GM18909 (cell line): ENCODE measurements around the gene NPC1.

Experiments
- ATAC-seq: cut with Tn5 transposase; IDR thresholded peaks from one replicate; pipeline ENCODE4 v1.9.1; 2021; ENCODE audit warnings: mild to moderate bottlenecking; ENCODE audit not compliant: unreplicated experiment, poor library complexity

The NPC1 gene

GRCh38 chr18:23612434-23613090 is 26.3 kb upstream of the NPC1 start:
- peak; percentile 59 for ATAC-seq

DNA sequence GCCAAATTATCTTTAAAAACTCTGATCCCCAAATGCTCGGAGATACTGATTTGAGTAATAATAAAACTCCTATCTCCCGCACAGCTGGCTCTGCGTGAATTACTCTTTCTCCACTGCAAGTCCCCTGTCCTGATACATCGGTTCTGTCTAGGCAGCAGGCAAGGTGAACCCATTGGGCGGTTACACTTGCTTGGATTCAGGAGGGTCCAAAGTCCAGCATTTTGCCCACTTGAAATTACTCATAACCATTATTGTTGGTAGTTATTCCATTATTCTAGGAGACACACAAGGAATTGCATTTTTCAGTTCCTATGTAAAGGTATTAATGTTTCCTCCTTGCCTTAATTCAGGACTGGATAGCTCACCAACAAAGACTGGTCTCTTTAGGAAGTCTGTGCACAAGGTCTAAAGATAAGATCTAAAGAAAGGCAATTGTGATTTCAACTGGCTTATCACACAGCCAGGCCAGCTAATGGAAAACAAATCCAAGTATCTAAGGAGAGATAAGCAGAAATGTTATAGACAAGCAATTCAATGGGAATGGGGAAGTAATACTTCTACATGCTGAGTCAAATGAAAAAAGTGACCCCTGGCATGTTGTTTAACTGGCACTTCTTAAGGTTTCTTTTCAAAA is 23.2 kb upstream of the NPC1 start:
- no peak for ATAC-seq

DNA sequence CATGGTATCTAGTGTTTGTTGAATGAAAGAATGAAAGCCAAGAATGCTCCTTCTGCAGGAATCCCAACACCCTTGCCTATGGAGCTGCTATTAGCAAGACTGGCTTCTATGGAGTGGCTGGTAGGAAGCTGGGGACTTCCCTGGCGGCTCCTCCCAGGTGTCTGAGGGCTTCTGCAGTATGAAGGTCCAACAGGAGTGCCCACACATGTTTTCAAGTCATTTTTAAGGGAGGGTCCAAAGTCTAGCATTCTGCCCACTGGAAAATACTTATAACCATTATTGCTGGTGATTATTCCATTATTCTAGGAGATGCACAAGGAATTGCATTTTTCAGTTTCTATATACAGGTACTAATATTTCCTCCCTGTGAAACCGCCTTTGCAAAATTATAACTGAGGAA is 21.9 kb upstream of the NPC1 start:
- ATAC-seq = no peak

GRCh38 chr18:23605941-23606340 is 19.6 kb upstream of the NPC1 start:
- no peak for ATAC-seq

DNA sequence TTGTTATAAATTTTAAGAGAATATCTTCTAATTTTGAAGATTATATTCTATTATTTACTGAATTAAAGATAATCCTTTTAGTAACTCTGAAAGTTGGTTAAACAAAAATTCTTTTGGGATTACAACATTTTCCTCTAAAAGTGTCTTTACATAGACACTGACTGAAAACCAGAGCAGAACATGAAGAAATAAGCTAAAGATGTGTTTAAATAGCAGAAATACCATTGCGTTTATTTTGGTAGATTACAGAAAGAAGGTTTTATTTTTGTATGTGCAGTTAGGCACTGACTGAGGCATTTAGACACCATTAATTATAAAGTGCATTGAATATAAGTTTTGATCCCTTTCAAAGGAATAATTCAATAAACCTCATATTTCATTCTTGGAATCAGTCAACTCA is 13.5 kb upstream of the NPC1 start:
- ATAC-seq = no peak

DNA sequence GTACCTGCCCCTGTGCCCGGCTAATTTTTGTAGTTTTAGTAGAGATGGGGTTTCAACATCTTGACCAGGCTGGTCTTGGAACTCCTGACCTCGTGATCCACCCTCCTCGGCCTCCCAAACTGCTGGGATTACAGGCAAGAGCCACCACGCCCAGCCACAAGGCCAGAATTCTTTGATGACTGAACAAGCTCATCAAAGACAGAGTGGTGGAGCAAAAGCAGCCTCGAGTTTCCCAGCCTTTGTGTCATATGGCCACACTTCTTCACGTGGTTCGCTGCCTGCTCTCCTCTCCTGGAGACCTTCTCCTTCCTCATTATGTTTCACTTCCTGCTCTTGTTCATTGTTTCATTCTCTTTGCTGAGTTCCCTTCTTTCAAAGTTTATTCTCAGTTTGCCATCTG is 9.9 kb upstream of the NPC1 start:
- no peak for ATAC-seq

DNA sequence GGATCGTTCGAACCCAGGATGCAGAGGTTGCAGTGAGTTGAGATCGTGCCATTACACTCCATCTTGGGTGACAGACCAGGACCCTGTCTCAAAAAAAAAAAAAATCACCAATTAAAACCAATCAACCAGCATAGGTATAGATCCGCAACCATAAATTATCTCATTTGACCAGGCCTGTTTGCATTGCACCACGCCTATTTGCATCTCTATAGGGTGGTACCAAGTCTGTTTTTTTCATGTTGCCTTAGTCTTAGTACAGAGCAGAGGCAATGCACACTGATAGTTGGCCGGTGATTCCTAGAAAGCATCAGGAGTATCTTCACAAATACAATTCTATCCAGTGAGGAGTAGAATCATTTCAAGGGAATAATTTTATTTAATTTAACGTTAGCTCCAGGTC is 9.3 kb upstream of the NPC1 start:
- ATAC-seq = no peak

- no peak for ATAC-seq
Measured at GRCh38 chr18:23593720-23594119, 7.4 kb upstream of the NPC1 start.

- ATAC-seq = no peak
Measured at GRCh38 chr18:23592911-23593310, 6.6 kb upstream of the NPC1 start.

DNA sequence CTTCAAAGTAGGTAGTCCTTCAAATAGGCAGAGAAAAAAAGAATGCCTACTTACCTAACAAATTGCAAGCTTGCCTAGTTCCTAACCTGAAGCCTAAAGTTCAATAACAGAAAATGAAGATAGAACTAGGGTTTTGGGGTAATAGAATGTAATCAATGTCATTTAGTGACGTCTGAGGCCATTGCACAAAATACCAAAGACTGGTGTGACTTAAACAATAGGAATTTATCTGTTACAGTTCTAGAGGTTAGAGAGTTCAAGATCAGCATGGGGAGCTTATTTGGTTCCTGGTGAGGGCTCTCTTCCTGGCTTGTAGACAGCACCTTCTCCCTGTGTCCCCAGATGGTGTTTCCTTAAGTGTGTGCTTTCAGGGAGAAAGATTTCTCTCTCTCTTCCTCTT is 4.7 kb upstream of the NPC1 start:
- ATAC-seq = no peak

DNA sequence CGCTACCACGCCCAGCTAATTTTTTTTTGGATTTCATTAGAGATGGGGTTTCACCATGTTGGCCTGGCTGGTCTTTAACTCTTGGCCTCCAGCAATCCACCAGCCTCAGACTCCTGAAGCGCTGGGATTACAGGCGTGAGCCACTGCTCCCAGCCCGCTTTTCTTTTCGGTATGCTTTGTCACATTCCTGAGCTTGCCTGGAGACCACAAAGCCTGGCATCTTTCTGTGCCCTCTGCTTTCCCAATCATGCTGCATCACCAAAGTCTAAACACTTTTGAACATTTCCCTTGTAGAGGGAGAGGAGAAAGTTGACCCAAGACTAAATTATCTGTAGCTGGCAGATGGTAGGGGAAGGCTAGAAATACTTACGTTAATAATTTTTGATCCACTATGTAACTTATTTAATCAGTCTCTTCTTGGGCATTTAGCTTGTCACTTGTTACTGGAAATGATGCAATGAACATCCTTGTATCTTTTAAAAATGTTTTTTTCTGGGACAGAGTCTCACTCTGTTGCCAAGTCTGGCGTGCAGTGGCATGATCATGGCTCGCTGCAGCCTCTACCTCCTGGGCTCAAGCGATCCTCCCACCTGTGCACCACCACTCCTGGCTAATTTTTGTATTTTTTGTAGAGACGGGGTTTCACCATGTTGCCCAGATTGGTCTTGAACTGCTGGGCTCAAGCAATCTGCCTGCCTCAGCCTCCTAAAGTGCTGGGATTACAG is 2.7 kb upstream of the NPC1 start:
- no peak for ATAC-seq

GRCh38 chr18:23587220-23587642 is 925 bp upstream of the NPC1 start:
- ATAC-seq = no peak

GRCh38 chr18:23585897-23586248 is 433 bp downstream of the NPC1 start:
- ATAC-seq = no peak

DNA sequence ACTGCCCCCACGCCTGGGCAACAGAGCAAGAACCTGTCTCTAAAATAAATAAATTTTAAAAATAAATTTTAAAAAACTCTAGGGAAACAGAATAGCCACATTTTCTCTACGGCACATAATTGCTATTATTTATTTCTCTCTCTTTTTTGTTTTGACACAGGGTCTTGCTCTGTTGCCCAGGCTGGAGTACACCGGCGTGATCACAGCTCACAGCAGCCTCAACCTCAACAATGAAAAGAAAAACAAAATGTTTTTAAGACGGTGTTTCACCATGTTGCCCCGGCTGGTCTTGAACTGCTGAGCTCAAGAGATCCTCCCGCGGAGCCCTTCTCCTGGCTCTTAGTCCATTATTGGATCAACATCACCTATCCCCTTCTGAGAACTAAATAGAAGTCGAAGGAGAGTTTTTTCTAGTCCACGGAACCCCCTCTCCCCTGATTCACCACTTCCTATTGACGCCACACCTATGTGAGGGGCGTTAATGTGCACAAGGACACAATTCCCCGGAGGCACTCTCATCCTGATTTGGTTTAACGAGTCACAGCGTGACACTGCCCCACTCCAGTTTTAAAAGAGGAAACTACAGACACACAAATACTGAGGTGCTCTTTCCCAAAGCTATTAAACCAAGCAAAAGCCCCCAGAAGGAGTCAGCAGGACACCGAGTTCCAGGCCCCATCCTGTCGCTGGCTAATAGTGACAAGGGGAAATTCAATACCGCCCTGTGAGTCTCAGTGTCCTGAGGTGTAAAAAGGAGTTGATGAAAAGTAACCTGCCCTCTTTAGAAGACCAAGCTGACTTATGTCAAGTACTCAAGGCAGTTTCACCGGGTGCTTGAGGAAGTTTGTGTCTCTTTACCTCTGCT is 1.1 kb downstream of the NPC1 start:
- ATAC-seq = no peak

DNA sequence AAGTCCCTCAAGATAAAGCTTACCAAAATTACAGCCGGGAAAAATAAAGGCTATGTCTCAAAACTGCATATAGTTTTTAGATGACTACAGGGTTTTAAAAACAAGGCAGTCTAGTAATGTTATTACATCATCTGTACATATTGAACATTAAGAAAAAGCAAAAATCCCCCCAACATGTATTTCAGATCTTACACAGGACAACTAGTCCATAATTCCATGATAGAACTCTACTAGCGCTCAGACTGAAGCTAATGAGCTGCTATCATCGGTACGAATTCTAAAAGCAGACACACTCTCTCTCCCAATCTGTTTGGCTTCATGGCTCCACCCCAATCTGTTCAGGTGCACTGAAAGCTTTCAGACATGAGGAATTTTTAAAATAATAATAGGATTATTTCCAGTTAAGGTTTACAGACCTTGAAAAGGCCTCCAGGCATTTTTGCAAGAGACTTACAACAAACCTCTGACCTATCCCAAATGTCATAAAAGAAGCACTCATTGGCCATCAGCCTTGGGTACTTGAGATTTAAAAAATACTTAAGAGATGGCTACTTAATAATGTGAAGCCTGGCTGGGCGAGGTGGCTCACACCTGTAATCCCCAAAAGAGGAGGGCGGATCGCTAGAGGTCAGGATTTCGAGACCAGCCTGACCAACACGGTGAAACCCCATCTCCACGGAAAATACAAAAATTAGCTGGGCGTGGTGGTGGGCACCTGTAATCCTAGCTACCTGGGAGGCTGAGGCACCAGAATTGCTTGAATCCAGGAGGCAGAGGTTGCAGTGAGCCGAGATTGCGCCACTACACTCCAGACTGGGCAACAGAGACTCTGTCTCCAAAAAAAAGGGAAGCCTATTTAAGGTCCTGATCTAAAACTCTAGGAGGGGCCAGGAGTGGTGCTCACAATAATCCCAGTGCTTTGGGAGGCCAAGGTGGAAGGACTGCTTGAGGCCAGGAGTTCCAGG is 2.0 kb downstream of the NPC1 start:
- ATAC-seq = no peak

DNA sequence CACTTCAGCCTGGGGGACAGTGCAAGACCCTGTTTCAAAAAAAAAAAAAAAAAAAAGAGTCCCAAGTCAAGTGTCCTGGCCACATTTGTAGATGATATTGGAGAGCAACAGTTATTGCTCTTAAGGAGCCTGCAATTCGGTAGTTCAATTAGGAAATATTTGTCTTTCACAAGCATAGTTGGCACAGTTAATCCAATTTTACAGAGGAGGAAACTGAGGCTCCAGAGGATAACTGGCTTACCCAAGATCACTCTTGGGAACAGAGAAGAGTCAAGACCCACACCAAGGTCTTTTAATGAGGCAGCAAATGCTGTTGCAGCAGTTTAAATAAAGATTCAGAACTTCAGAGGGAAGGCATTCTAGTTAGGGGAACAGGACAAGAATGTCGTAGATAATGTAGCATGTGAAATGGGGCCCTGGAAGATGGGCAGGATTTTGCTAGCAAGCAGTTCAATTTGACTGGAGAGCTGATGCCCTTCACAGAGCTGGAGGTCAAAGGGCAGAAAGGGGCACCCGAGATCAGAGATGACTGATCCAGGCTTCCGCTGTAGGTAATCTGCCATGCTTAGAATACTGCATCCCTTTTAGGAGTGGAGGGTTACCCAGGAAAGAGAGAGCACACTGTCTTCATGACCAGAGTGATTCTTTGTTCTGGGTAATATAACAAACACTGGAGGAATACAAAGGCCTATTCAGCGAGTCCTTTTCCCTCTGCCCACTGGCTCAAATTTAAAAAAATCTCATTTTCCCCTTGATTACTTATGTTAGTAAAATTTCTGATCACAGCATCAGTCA is 3.0 kb downstream of the NPC1 start:
- no peak for ATAC-seq

DNA sequence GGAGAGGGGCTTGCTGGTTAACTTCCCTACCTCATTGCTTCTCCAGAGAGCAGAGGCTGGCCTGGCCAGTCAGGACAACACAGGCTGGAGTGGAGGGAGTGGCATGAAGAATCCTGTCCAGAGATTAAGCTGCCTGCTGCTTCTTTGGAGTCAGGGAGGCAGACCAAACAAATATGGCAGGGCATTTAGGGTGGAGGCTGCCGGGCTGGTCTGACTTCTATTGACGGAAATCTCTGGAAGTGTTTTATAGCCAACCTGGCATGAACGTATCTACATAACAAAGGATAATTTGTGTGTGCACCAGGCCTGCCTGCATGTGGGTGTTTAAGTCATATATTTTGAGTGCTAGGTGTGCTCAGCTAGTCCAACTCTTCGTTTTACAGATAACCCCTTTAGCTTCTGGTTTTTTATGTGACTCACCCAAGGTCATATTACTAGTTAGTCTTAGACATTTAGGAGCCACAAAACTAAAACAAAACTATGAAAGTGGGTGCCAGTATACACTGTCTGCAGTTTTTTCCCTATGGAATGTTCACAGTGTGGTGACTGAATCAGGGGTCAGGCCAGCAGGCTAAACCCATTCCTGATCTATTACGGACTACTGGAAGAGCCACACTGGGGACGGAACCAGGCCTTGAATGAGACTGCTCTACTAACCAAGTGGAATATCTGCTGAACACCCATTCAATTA is 5.5 kb downstream of the NPC1 start:
- ATAC-seq = no peak

DNA sequence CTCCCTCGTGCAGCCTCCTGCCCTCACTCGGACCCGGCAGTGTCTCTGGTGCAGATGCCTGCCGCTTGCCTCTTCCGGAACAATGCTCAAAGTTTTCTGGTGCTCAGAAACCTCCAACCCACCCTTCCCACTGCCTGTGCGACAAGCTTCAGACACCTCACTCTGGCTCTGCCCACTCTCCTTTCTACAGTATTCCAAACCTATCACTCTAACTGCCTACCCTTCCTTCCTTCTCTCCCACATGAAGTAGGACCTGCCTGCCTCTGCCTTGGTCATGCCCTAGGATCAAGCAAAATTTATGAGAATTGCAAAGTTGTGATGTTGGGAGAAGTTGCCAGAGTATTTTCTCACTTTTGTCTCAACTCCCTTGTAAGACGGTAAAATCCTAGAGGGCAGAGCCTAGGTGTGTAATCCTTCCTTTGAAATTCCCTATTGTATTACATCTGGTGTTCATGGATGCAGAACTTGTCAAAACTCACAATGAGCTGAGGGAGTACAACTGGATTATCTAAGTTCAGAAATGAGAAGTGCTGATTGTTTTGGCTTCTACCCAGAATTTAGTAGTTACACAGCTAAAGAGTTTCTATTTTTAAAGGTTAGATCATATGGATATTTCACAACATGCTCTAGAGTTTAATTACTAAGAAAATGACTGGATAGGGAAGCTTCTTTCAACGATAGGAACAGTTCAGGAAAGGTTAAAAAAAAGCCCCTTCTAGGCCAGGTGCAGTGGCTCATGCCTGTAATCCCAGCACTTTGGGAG is 7.2 kb downstream of the NPC1 start:
- ATAC-seq = no peak
